Activated CD8-positive, alpha-beta memory T cell treated with anti-CD3 and anti-CD28 coated beads, Interleukin-2, amount 10 ng/mL, durations not matched to agents 7 days and 5 days (primary cell): ENCODE data around the gene NKD1. TPM values are rescaled to one million over a fixed set of nuclear protein-coding genes. Genes with fewer than 3 reads are reported as not detected.

ENCODE experiments used
- ATAC-seq: fragments of 150-1000 bp; cut with Tn5 transposase; one replicate; pipeline ENCODE4 v1.10.0; 2021; ENCODE audit warnings: moderate library complexity
- CTCF ChIA-PET: fragments of 350-600 bp; sonication (Branson Sonifier 250); formaldehyde crosslinking; loops from one replicate; lab custom pipeline; 2021; ENCODE audit warnings: antibody characterized with exemption; lab: Charles Lee
- DNase-seq: peaks from one replicate; pipeline ENCODE4 v3.0.0-alpha.2; 2020
- H3K27ac Mint-ChIP-seq: one replicate; pipeline ENCODE4 v1.8.0; 2021; ENCODE audit warnings: mild to moderate bottlenecking, mixed read lengths
- H3K27me3 Mint-ChIP-seq: one replicate; pipeline ENCODE4 v1.8.0; 2021; ENCODE audit warnings: mixed read lengths
- H3K36me3 Mint-ChIP-seq: one replicate; pipeline ENCODE4 v1.8.0; 2021; ENCODE audit warnings: mild to moderate bottlenecking, mixed read lengths
- H3K4me1 Mint-ChIP-seq: one replicate; pipeline ENCODE4 v1.8.0; 2021; ENCODE audit warnings: mixed read lengths
- H3K4me3 Mint-ChIP-seq: one replicate; pipeline ENCODE4 v1.8.0; 2021; ENCODE audit warnings: mild to moderate bottlenecking, moderate library complexity, mixed read lengths
- H3K9me3 Mint-ChIP-seq: one replicate; pipeline ENCODE4 v1.8.0; 2022; ENCODE audit warnings: low read depth, mixed read lengths
- total RNA-seq, 2 experiments: library from RNA; stranded (reverse); gene quantifications; one replicate each; pipeline ENCODE4 v1.2.3, GENCODE V29; 2021

Gene NKD1
- total RNA-seq, 2 experiments from 2014 or later: 0.33 to 2.1 TPM

- Mint-ChIP-seq H3K9me3 (peaks cover 5% of the 10 kb centered on the region), H3K4me3 (no peak overlapping the region), H3K4me1 (no peaks in the 10 kb centered on the region), H3K27ac (no peak overlapping the region), H3K36me3 (no peaks in the 10 kb centered on the region), H3K27me3 (no peaks in the 10 kb centered on the region)
- no peak for DNase-seq
- CTCF ChIA-PET: interaction anchor here (4.3 kb wide), 1 partner anchor 13 kb away, joined by 28 read pairs; no protein-coding TSS in a partner anchor
- ATAC-seq: no peak
Measured at GRCh38 chr16:50652836-50653425, 104.7 kb downstream of the NKD1 start.

GRCh38 chr16:50653633-50654519, 105.7 kb downstream of the NKD1 start:
- Mint-ChIP-seq H3K4me1 (no peaks in the 10 kb centered on the region), H3K36me3 (no peaks in the 10 kb centered on the region), H3K27me3 (no peaks in the 10 kb centered on the region), H3K27ac (no peak overlapping the region), H3K4me3 (no peak overlapping the region), H3K9me3 (peaks cover 5% of the 10 kb centered on the region)
- CTCF ChIA-PET: interaction anchor here (4.3 kb wide), 1 partner anchor 12 kb away, joined by 28 read pairs; no protein-coding TSS in a partner anchor
- no peak for DNase-seq
- no peak for ATAC-seq

GRCh38 chr16:50655558-50656055, 107.4 kb downstream of the NKD1 start:
- H3K27ac Mint-ChIP-seq: no peak overlapping the region
- H3K4me1 Mint-ChIP-seq: peaks cover 2% of the 10 kb centered on the region
- ATAC-seq: no peak
- H3K4me3 Mint-ChIP-seq: no peak overlapping the region
- DNase-seq: no peak
- CTCF ChIA-PET: interaction anchor here (3.2 kb wide), 1 partner anchor 10 kb away, joined by 12 read pairs; no protein-coding TSS in a partner anchor
- no peaks in the 10 kb centered on the region for H3K36me3 Mint-ChIP-seq
- peaks cover 5% of the 10 kb centered on the region for H3K9me3 Mint-ChIP-seq
- no peaks in the 10 kb centered on the region for H3K27me3 Mint-ChIP-seq

- Mint-ChIP-seq H3K27me3 (no peaks in the 10 kb centered on the region), H3K4me3 (no peak overlapping the region), H3K27ac (no peak overlapping the region), H3K9me3 (no peaks in the 10 kb centered on the region), H3K4me1 (peaks cover 2% of the 10 kb centered on the region), H3K36me3 (no peaks in the 10 kb centered on the region)
- CTCF ChIA-PET: interaction anchor here (1.3 to 3.2 kb wide), 2 partner anchors 9 to 149 kb away, joined by 5 to 12 read pairs; no protein-coding TSS in a partner anchor
- DNase-seq: no peak
- ATAC-seq: no peak
Measured at GRCh38 chr16:50657241-50657640, 109.0 kb downstream of the NKD1 start.

- H3K4me1 Mint-ChIP-seq: peaks cover 6% of the 10 kb centered on the region
- H3K27ac Mint-ChIP-seq: no peak overlapping the region
- no peaks in the 10 kb centered on the region for H3K27me3 Mint-ChIP-seq
- H3K36me3 Mint-ChIP-seq: peaks cover 9% of the 10 kb centered on the region
- no peak overlapping the region for H3K4me3 Mint-ChIP-seq
- DNase-seq (no peak), ATAC-seq (no peak)
- CTCF ChIA-PET: interaction anchor here (1.4 kb wide), 1 partner anchor 635 kb away, joined by 3 read pairs; the partner anchor contains the start of gene CNEP1R1
- no peaks in the 10 kb centered on the region for H3K9me3 Mint-ChIP-seq
Measured at GRCh38 chr16:50659806-50660205, 111.6 kb downstream of the NKD1 start.

GRCh38 chr16:50662306-50662940, 114.2 kb downstream of the NKD1 start:
- H3K36me3 Mint-ChIP-seq: peaks cover 10% of the 10 kb centered on the region
- ATAC-seq: no peak
- no peak for DNase-seq
- no peak overlapping the region for H3K27ac Mint-ChIP-seq
- H3K27me3 Mint-ChIP-seq: no peaks in the 10 kb centered on the region
- no peak overlapping the region for H3K4me3 Mint-ChIP-seq
- CTCF ChIA-PET: interaction anchor here (0.7 to 7.7 kb wide), 8 partner anchors 9 to 335 kb away, joined by 3 to 140 read pairs (median 4); partner anchors contain the start of gene SNX20
- H3K4me1 Mint-ChIP-seq: peaks cover 29% of the 10 kb centered on the region
- H3K9me3 Mint-ChIP-seq: no peaks in the 10 kb centered on the region

GRCh38 chr16:50664270-50664669, 116.1 kb downstream of the NKD1 start:
- CTCF ChIA-PET: interaction anchor here (0.6 to 10.0 kb wide), 19 partner anchors 12 to 639 kb away, joined by 3 to 252 read pairs (median 6); partner anchors contain the start of genes CNEP1R1 and SNX20
- Mint-ChIP-seq H3K4me3 (no peak overlapping the region), H3K27ac (peak overlapping the region; percentile 92), H3K9me3 (no peaks in the 10 kb centered on the region), H3K4me1 (peaks cover 43% of the 10 kb centered on the region), H3K36me3 (peaks cover 13% of the 10 kb centered on the region), H3K27me3 (no peaks in the 10 kb centered on the region)
- DNase-seq (no peak), ATAC-seq (no peak)

GRCh38 chr16:50665128-50665878, 117.1 kb downstream of the NKD1 start:
- Mint-ChIP-seq H3K4me1 (peaks cover 42% of the 10 kb centered on the region), H3K36me3 (peaks cover 17% of the 10 kb centered on the region), H3K9me3 (no peaks in the 10 kb centered on the region), H3K4me3 (peak overlapping the region; percentile 51), H3K27ac (peak overlapping the region; percentile 92), H3K27me3 (no peaks in the 10 kb centered on the region)
- peak; percentile 89 for DNase-seq
- ATAC-seq: peak; percentile 54
- CTCF ChIA-PET: interaction anchor here (0.7 to 10.0 kb wide), 49 partner anchors 8 to 650 kb away, joined by 3 to 252 read pairs (median 5); partner anchors contain the start of genes CNEP1R1, CYLD, HEATR3 and NKD1

GRCh38 chr16:50666658-50667496, 118.7 kb downstream of the NKD1 start:
- Mint-ChIP-seq H3K9me3 (peaks cover 3% of the 10 kb centered on the region), H3K27ac (peak overlapping the region; percentile 92), H3K4me1 (peaks cover 47% of the 10 kb centered on the region), H3K4me3 (peak overlapping the region; percentile 37), H3K27me3 (no peaks in the 10 kb centered on the region), H3K36me3 (peaks cover 30% of the 10 kb centered on the region)
- DNase-seq (peak; percentile 83), ATAC-seq (peak; percentile 83)
- CTCF ChIA-PET: interaction anchor here (0.7 to 10.0 kb wide), 38 partner anchors 10 to 642 kb away, joined by 3 to 252 read pairs (median 5); partner anchors contain the start of genes BRD7, CNEP1R1, CYLD and NKD1

- peaks cover 39% of the 10 kb centered on the region for H3K36me3 Mint-ChIP-seq
- CTCF ChIA-PET: interaction anchor here (0.7 to 10.0 kb wide), 34 partner anchors 9 to 643 kb away, joined by 3 to 252 read pairs (median 4); partner anchors contain the start of genes BRD7, CNEP1R1, CYLD and SNX20
Measured at GRCh38 chr16:50667497-50668367, 119.5 kb downstream of the NKD1 start.

More at GRCh38 chr16:50667497-50668367, 119.5 kb downstream of the NKD1 start:
- Mint-ChIP-seq H3K4me3 (peak overlapping the region; percentile 37), H3K9me3 (peaks cover 7% of the 10 kb centered on the region), H3K27me3 (no peaks in the 10 kb centered on the region), H3K4me1 (peaks cover 47% of the 10 kb centered on the region), H3K27ac (peak overlapping the region; percentile 92)
- peak; percentile 29 for ATAC-seq
- DNase-seq: peak; percentile 54
